H1 (cell line): ENCODE data around the gene HNRNPK. TPM values are rescaled to one million over a fixed set of nuclear protein-coding genes. Genes with fewer than 3 reads are reported as not detected.

Source experiments
- CTCF ChIA-PET: fragments of 300-600 bp; sonication (Branson Sonifier 250); formaldehyde crosslinking; loops from one replicate; lab custom pipeline; 2021; ENCODE audit not compliant: partially characterized antibody; lab: Charles Lee
- POLR2A ChIA-PET: fragments of 300-600 bp; sonication (Branson Sonifier 250); formaldehyde crosslinking; loops from one replicate; lab custom pipeline; 2021; ENCODE audit warnings: inconsistent platforms; ENCODE audit not compliant: partially characterized antibody; lab: Charles Lee
- DNase-seq, 2 experiments: peaks; one replicate each; pipeline versions ENCODE4 v3.0.0 to v3.0.0-alpha.2; 2010 to 2022; ENCODE audit warnings: low spot score in 2 of 2, low read depth in 1 of 2, mixed read lengths in 1 of 2
- FAIRE-seq: peaks from 2 replicates; lab custom pipeline; 2011; peaks lifted over from hg19 to GRCh38; lab: Jason Lieb, UNC
- H2AFZ ChIP-seq: 2 replicates; pipeline ENCODE4 v1.8.1; 2012; ENCODE audit warnings: low read length, inconsistent platforms
- H2AK5ac ChIP-seq: 2 replicates; pipeline ENCODE4 v1.6.1; 2013; ENCODE audit warnings: low read depth, low read length
- H2BK120ac ChIP-seq: replicated peaks from 2 replicates; pipeline ENCODE3; 2013; ENCODE audit warnings: low read depth, low read length, inconsistent platforms
- H2BK12ac ChIP-seq: 2 replicates; pipeline ENCODE4 v1.6.1; 2013; ENCODE audit warnings: low read depth, low read length
- H2BK15ac ChIP-seq: 2 replicates; pipeline ENCODE4 v1.6.1; 2013; ENCODE audit warnings: low read length
- H2BK20ac ChIP-seq: 2 replicates; pipeline ENCODE4 v1.6.1; 2013; ENCODE audit warnings: low read length
- H2BK5ac ChIP-seq: 2 replicates; pipeline ENCODE4 v1.6.1; 2013; ENCODE audit warnings: low read depth, low read length
- H3K14ac ChIP-seq: 2 replicates; pipeline ENCODE4 v1.6.1; 2013; ENCODE audit warnings: inconsistent platforms; ENCODE audit not compliant: insufficient read length
- H3K18ac ChIP-seq: 2 replicates; pipeline ENCODE4 v1.6.1; 2013; ENCODE audit warnings: low read length; ENCODE audit errors: extremely low read depth
- H3K23ac ChIP-seq: 2 replicates; pipeline ENCODE4 v1.6.1; 2013; ENCODE audit warnings: inconsistent platforms; ENCODE audit not compliant: insufficient read length
- H3K23me2 ChIP-seq: 2 replicates; pipeline ENCODE4 v1.6.1; 2013; ENCODE audit warnings: low read depth, low read length
- H3K27ac ChIP-seq: 2 replicates; pipeline ENCODE4 v1.6.1; 2011; ENCODE audit warnings: low read depth, low read length, inconsistent platforms
- H3K27me3 ChIP-seq, 4 experiments: replicated peaks in 1 of 4; 1 replicate in 1 of 4; 2 replicates in 3 of 4; pipeline versions ENCODE4 v1.6.1 to v1.8.1; 2011 to 2013; ENCODE audit warnings: low read length in 3 of 4, mild to moderate bottlenecking in 3 of 4, inconsistent platforms in 2 of 4, mixed read lengths in 2 of 4, moderate library complexity in 1 of 4; ENCODE audit not compliant: control insufficient read depth in 3 of 4, insufficient read depth in 3 of 4; ENCODE audit errors: extremely low read depth in 1 of 4
- H3K36me3 ChIP-seq, 4 experiments: 2 replicates each; pipeline versions ENCODE4 v1.6.1 to v1.8.1; 2011 to 2013; ENCODE audit warnings: mild to moderate bottlenecking in 4 of 4, low read length in 3 of 4, moderate library complexity in 2 of 4, control low read depth in 1 of 4, inconsistent platforms in 1 of 4; ENCODE audit not compliant: insufficient read depth in 4 of 4, control insufficient read depth in 2 of 4
- H3K4ac ChIP-seq: replicated peaks from 2 replicates; pipeline ENCODE3; 2013; ENCODE audit warnings: low read length, low read depth, mixed read lengths, inconsistent platforms; ENCODE audit not compliant: insufficient read length
- H3K4me1 ChIP-seq, 4 experiments: replicated peaks in 1 of 4; 1 replicate in 1 of 4; 2 replicates in 3 of 4; pipeline versions ENCODE4 v1.6.1 to v1.8.1; 2011 to 2013; ENCODE audit warnings: low read length in 3 of 4, inconsistent platforms in 2 of 4, mixed read lengths in 1 of 4; ENCODE audit not compliant: insufficient read depth in 4 of 4, control insufficient read depth in 3 of 4
- H3K4me2 ChIP-seq, 2 experiments: 2 replicates each; pipeline versions ENCODE4 v1.6.1 to v1.8.1; 2011 to 2013; ENCODE audit warnings: low read depth in 2 of 2, low read length in 2 of 2, control low read depth in 1 of 2, inconsistent platforms in 1 of 2, mild to moderate bottlenecking in 1 of 2; ENCODE audit not compliant: insufficient read depth in 1 of 2
- H3K4me3 ChIP-seq, 4 experiments: fragments of 200-600, 300-600 bp in 1 of 4; sonication (generic), shearing (Covaris generic), sonication (Bioruptor Twin) in 1 of 4; 2 replicates each; pipeline versions ENCODE4 v1.5.1 to v1.8.1; 2011 to 2016; ENCODE audit warnings: low read length in 4 of 4, low read depth in 3 of 4, control low read depth in 2 of 4, inconsistent platforms in 2 of 4, mild to moderate bottlenecking in 2 of 4, mixed read lengths in 1 of 4, moderate library complexity in 1 of 4; ENCODE audit not compliant: insufficient read depth in 2 of 4; ENCODE audit errors: extremely low read depth in 1 of 4
- H3K56ac ChIP-seq: replicated peaks from 2 replicates; pipeline ENCODE3; 2013; ENCODE audit warnings: low read depth, mild to moderate bottlenecking, mixed read lengths, low read length, inconsistent platforms; ENCODE audit not compliant: insufficient read length
- H3K79me1 ChIP-seq: 2 replicates; pipeline ENCODE4 v1.6.1; 2013; ENCODE audit warnings: low read depth, low read length, control low read depth
- H3K79me2 ChIP-seq, 2 experiments: 2 replicates each; pipeline versions ENCODE4 v1.6.1 to v1.8.1; 2012 to 2013; ENCODE audit warnings: low read length in 2 of 2, mild to moderate bottlenecking in 2 of 2, inconsistent platforms in 1 of 2; ENCODE audit not compliant: insufficient read depth in 2 of 2, control insufficient read depth in 1 of 2
- H3K9ac ChIP-seq, 4 experiments: replicated peaks in 1 of 4; 1 replicate in 1 of 4; 2 replicates in 3 of 4; pipeline versions ENCODE4 v1.6.1 to v1.8.1; 2011 to 2013; ENCODE audit warnings: low read depth in 3 of 4, low read length in 3 of 4, control low read depth in 2 of 4, mild to moderate bottlenecking in 2 of 4, moderate library complexity in 2 of 4, inconsistent platforms in 1 of 4; ENCODE audit errors: extremely low read depth in 1 of 4
- H3K9me3 ChIP-seq, 2 experiments: 2 replicates each; pipeline versions ENCODE4 v1.6.1 to v1.8.1; 2012 to 2013; ENCODE audit warnings: mild to moderate bottlenecking in 2 of 2, moderate library complexity in 2 of 2, control low read depth in 1 of 2, inconsistent platforms in 1 of 2, low read depth in 1 of 2, low read length in 1 of 2, mixed read lengths in 1 of 2; ENCODE audit not compliant: insufficient read depth in 2 of 2
- H4K20me1 ChIP-seq, 2 experiments: replicated peaks in 1 of 2; 2 replicates each; pipeline versions ENCODE3 to v1.8.1; 2011 to 2013; ENCODE audit warnings: inconsistent platforms in 2 of 2, low read length in 2 of 2, mild to moderate bottlenecking in 1 of 2; ENCODE audit not compliant: insufficient read depth in 2 of 2, control insufficient read depth in 1 of 2
- H4K5ac ChIP-seq: 2 replicates; pipeline ENCODE4 v1.6.1; 2013; ENCODE audit warnings: low read length, low read depth, mixed read lengths, inconsistent platforms; ENCODE audit not compliant: insufficient read length
- H4K8ac ChIP-seq: 2 replicates; pipeline ENCODE4 v1.8.0; 2013; ENCODE audit warnings: mild to moderate bottlenecking, moderate library complexity, low read length, inconsistent platforms; ENCODE audit not compliant: insufficient read depth; ENCODE audit errors: extremely low read depth
- H4K91ac ChIP-seq: replicated peaks from 2 replicates; pipeline ENCODE3; 2013; ENCODE audit warnings: low read length, mixed read lengths, inconsistent platforms; ENCODE audit not compliant: insufficient read length
- CEBPB ChIP-seq: IDR thresholded peaks from 2 replicates; pipeline ENCODE4 v1.6.1; 2012; ENCODE audit warnings: low read depth, low read length
- CHD1 ChIP-seq: IDR thresholded peaks from 2 replicates; pipeline ENCODE4 v1.6.1; 2012; ENCODE audit warnings: low read depth, low read length, improper control_type of control experiment
- WGBS, 2 experiments: shearing (Covaris generic) in 1 of 2; methylation state at CpG; one replicate each; pipeline versions ENCODE4 v1.1.6 to v1.1.7; 2013 to 2015; ENCODE audit warnings: low lambda C conversion rate in 2 of 2, mixed read lengths in 2 of 2, inconsistent platforms in 1 of 2, low coverage in 1 of 2, missing lambda C conversion rate in 1 of 2; ENCODE audit not compliant: insufficient replicate concordance in 2 of 2, insufficient coverage in 1 of 2, insufficient read length in 1 of 2; ENCODE audit errors: extremely low coverage in 1 of 2, missing lambda C conversion rate in 1 of 2; 5-methylcytosine and 5-hydroxymethylcytosine counted together
- polyA plus RNA-seq, 7 experiments: library from polyadenylated mRNA; depleted of rRNA in 3 of 7; stranded (reverse) in 5 of 7; unstranded in 2 of 7; fragments of >200 nt in 5 of 7; fragments of 200-250 nt in 2 of 7; gene quantifications; 1 replicate in 5 of 7; 2 replicates in 1 of 7; 4 replicates in 1 of 7; pipeline versions ENCODE4 v1.2.1 to v1.2.3, GENCODE V29; 2011 to 2013; ENCODE audit warnings: missing spikeins in 2 of 7, mixed read lengths in 2 of 7
- total RNA-seq: library from RNA; stranded (reverse); fragmentation: NEBNext Ultra II Directional; extraction: Animal tissue kit (Norgen Biotek cat#: 25700); gene quantifications from 2 replicates; pipeline ENCODE4 v1.2.1, GENCODE V29; 2021

The HNRNPK gene
- total and polyA plus RNA-seq, 2 of the 8 experiments (the other 6 are each of a cell fraction or from before 2014, with no cell fraction given): 414 to 887 TPM

- TF ChIP-seq CEBPB: peak; percentile 50; the same call in 1 of the 2 replicates
- no peak for TF ChIP-seq CHD1
- Histone ChIP-seq H3K56ac (no peak overlapping the region), H3K36me3 (peaks cover 0 to 8% (median under 1%) of the 10 kb centered on the region in 4 experiments; a peak in 3 of 8 replicates), H3K27me3 (no peaks in the 10 kb centered on the region), H3K4ac (no peak overlapping the region), H2BK120ac (no peak overlapping the region), H3K23ac (no peak overlapping the region), H2AFZ (0 out of 2 replicates have a peak overlapping the region, but pooled peaks have one; percentile 51), H3K23me2 (no peaks in the 10 kb centered on the region), H3K9ac (no peak overlapping the region), H2AK5ac (no peak overlapping the region), H2BK12ac (no peak overlapping the region), H3K79me2 (no peaks in the 10 kb centered on the region), H3K14ac (no peak overlapping the region), H3K18ac (no peak overlapping the region), H3K4me3 (no peak overlapping the region), H2BK5ac (no peak overlapping the region), H3K9me3 (no peaks in the 10 kb centered on the region), H4K20me1 (no peaks in the 10 kb centered on the region), H4K91ac (no peak overlapping the region), H4K8ac (no peak overlapping the region), H3K27ac (no peak overlapping the region), H3K79me1 (no peaks in the 10 kb centered on the region), H2BK20ac (no peak overlapping the region), H3K4me2 (no peak overlapping the region), H3K4me1 (no peaks in the 10 kb centered on the region), H4K5ac (no peak overlapping the region), H2BK15ac (no peak overlapping the region)
- DNase-seq (no peak), FAIRE-seq (no peak)
- 86% methylated on average over 3 of the region's 3 CpGs; no CpG with 5 or more reads in 1 of the 2 experiments for WGBS, 2 experiments
- ChIA-PET POLR2A (interaction anchor here (1.0 to 10.4 kb wide), 4 partner anchors 10 to 21 kb away, joined by 3 to 269 read pairs (median 52); partner anchors contain the start of genes HNRNPK and RMI1), CTCF (interaction anchor here (0.8 to 1.6 kb wide), 2 partner anchors 11 to 299 kb away, joined by 4 to 7 read pairs; no protein-coding TSS in a partner anchor)
These were observed 17.9 kb downstream of the HNRNPK start for GRCh38 chr9:83962165-83962564.
